Measurements from ENCODE around the gene MLF2. TPM values are rescaled to one million over a fixed set of nuclear protein-coding genes. Genes with fewer than 3 reads are reported as not detected.

Gene MLF2
- polyA plus RNA-seq, 1 donor: 174 TPM

GRCh38 chr12:6778574-6779550, 25.9 kb upstream of the MLF2 start:
- no CpG with 5 or more reads among the region's 35 CpGs for WGBS (ENCODE audit: insufficient coverage, low lambda C conversion rate)
- Histone ChIP-seq H3K27me3 (ENCODE audit: control insufficient read depth, insufficient read depth, low read length) (peaks cover 3% of the 10 kb centered on the region), H3K4me3 (ENCODE audit: low read length) (peak overlapping the region; percentile 31), H3K27ac (ENCODE audit: low read length) (peak overlapping the region; percentile 54), H3K4me1 (ENCODE audit: control insufficient read depth, insufficient read depth, low read length) (peaks cover 49% of the 10 kb centered on the region), H3K9me3 (ENCODE audit: control insufficient read depth, low read depth, low read length) (no peaks in the 10 kb centered on the region), H3K36me3 (ENCODE audit: control insufficient read depth, insufficient read depth, low read length) (no peaks in the 10 kb centered on the region)
- peak; percentile 93 to 94 for DNase-seq

- Histone ChIP-seq H3K27ac (ENCODE audit: low read length) (peak overlapping the region; percentile 21), H3K27me3 (ENCODE audit: control insufficient read depth, insufficient read depth, low read length) (peaks cover 6% of the 10 kb centered on the region), H3K36me3 (ENCODE audit: control insufficient read depth, insufficient read depth, low read length) (no peaks in the 10 kb centered on the region), H3K4me3 (ENCODE audit: low read length) (peak overlapping the region; percentile 31), H3K4me1 (ENCODE audit: control insufficient read depth, insufficient read depth, low read length) (peaks cover 49% of the 10 kb centered on the region), H3K9me3 (ENCODE audit: control insufficient read depth, low read depth, low read length) (no peaks in the 10 kb centered on the region)
- no peak for DNase-seq
- WGBS (ENCODE audit: insufficient coverage, low lambda C conversion rate): 61% methylated on average over 4 of the region's 14 CpGs
Measured at GRCh38 chr12:6778217-6778573, 25.3 kb upstream of the MLF2 start.

- WGBS (ENCODE audit: insufficient coverage, low lambda C conversion rate): no CpG with 5 or more reads among the region's 5 CpGs
- H3K27ac ChIP-seq (ENCODE audit: low read length): no peak overlapping the region
- peaks cover 10% of the 10 kb centered on the region for H3K27me3 ChIP-seq (ENCODE audit: control insufficient read depth, insufficient read depth, low read length)
- H3K4me1 ChIP-seq (ENCODE audit: control insufficient read depth, insufficient read depth, low read length): peaks cover 49% of the 10 kb centered on the region
- no peak for DNase-seq
- no peaks in the 10 kb centered on the region for H3K36me3 ChIP-seq (ENCODE audit: control insufficient read depth, insufficient read depth, low read length)
- H3K9me3 ChIP-seq (ENCODE audit: control insufficient read depth, low read depth, low read length): no peaks in the 10 kb centered on the region
- no peak overlapping the region for H3K4me3 ChIP-seq (ENCODE audit: low read length)
Measured at GRCh38 chr12:6777386-6777785, 24.4 kb upstream of the MLF2 start.

GRCh38 chr12:6775185-6776174, 22.5 kb upstream of the MLF2 start:
- Histone ChIP-seq H3K36me3 (ENCODE audit: control insufficient read depth, insufficient read depth, low read length) (peaks cover 14% of the 10 kb centered on the region), H3K27ac (ENCODE audit: low read length) (no peak overlapping the region), H3K27me3 (ENCODE audit: control insufficient read depth, insufficient read depth, low read length) (peaks cover 10% of the 10 kb centered on the region), H3K9me3 (ENCODE audit: control insufficient read depth, low read depth, low read length) (no peaks in the 10 kb centered on the region), H3K4me3 (ENCODE audit: low read length) (no peak overlapping the region), H3K4me1 (ENCODE audit: control insufficient read depth, insufficient read depth, low read length) (peaks cover 45% of the 10 kb centered on the region)
- DNase-seq: peak in 1 of 2 donors; percentile 32
- 42% methylated on average over 2 of the region's 16 CpGs for WGBS (ENCODE audit: insufficient coverage, low lambda C conversion rate)

- no peak overlapping the region for H3K4me3 ChIP-seq (ENCODE audit: low read length)
- H3K4me1 ChIP-seq (ENCODE audit: control insufficient read depth, insufficient read depth, low read length): peaks cover 37% of the 10 kb centered on the region
- no peak for DNase-seq
- no peaks in the 10 kb centered on the region for H3K9me3 ChIP-seq (ENCODE audit: control insufficient read depth, low read depth, low read length)
- peaks cover 23% of the 10 kb centered on the region for H3K36me3 ChIP-seq (ENCODE audit: control insufficient read depth, insufficient read depth, low read length)
- 100% methylated on average over 1 of the region's 15 CpGs for WGBS (ENCODE audit: insufficient coverage, low lambda C conversion rate)
- peaks cover 10% of the 10 kb centered on the region for H3K27me3 ChIP-seq (ENCODE audit: control insufficient read depth, insufficient read depth, low read length)
- H3K27ac ChIP-seq (ENCODE audit: low read length): no peak overlapping the region
Measured at GRCh38 chr12:6774499-6775062, 21.6 kb upstream of the MLF2 start.

GRCh38 chr12:6773590-6774351, 20.8 kb upstream of the MLF2 start:
- no peaks in the 10 kb centered on the region for H3K9me3 ChIP-seq (ENCODE audit: control insufficient read depth, low read depth, low read length)
- peaks cover 37% of the 10 kb centered on the region for H3K4me1 ChIP-seq (ENCODE audit: control insufficient read depth, insufficient read depth, low read length)
- DNase-seq: no peak
- H3K27ac ChIP-seq (ENCODE audit: low read length): no peak overlapping the region
- peaks cover 26% of the 10 kb centered on the region for H3K36me3 ChIP-seq (ENCODE audit: control insufficient read depth, insufficient read depth, low read length)
- WGBS (ENCODE audit: insufficient coverage, low lambda C conversion rate): no CpG with 5 or more reads among the region's 60 CpGs
- H3K27me3 ChIP-seq (ENCODE audit: control insufficient read depth, insufficient read depth, low read length): peaks cover 10% of the 10 kb centered on the region
- H3K4me3 ChIP-seq (ENCODE audit: low read length): no peak overlapping the region

GRCh38 chr12:6772726-6773589, 20.0 kb upstream of the MLF2 start:
- H3K36me3 ChIP-seq (ENCODE audit: control insufficient read depth, insufficient read depth, low read length): peaks cover 26% of the 10 kb centered on the region
- no peak for DNase-seq
- no CpG with 5 or more reads among the region's 21 CpGs for WGBS (ENCODE audit: insufficient coverage, low lambda C conversion rate)
- H3K4me1 ChIP-seq (ENCODE audit: control insufficient read depth, insufficient read depth, low read length): peaks cover 40% of the 10 kb centered on the region
- H3K27ac ChIP-seq (ENCODE audit: low read length): no peak overlapping the region
- H3K27me3 ChIP-seq (ENCODE audit: control insufficient read depth, insufficient read depth, low read length): peaks cover 10% of the 10 kb centered on the region
- H3K4me3 ChIP-seq (ENCODE audit: low read length): no peak overlapping the region
- H3K9me3 ChIP-seq (ENCODE audit: control insufficient read depth, low read depth, low read length): no peaks in the 10 kb centered on the region

GRCh38 chr12:6772331-6772695, 19.4 kb upstream of the MLF2 start, which contains the start of gene LAG3:
Gene LAG3 (plus strand): TSS chr12:6772520. CDS start chr12:6772853, 333 bp downstream.
- Histone ChIP-seq H3K4me3 (ENCODE audit: low read length) (no peak within 1 kb of the TSS), H3K36me3 (ENCODE audit: control insufficient read depth, insufficient read depth, low read length) (peaks cover 26% of the 10 kb centered on the region), H3K27me3 (ENCODE audit: control insufficient read depth, insufficient read depth, low read length) (peaks cover 10% of the 10 kb centered on the region), H3K4me1 (ENCODE audit: control insufficient read depth, insufficient read depth, low read length) (peaks cover 42% of the 10 kb centered on the region), H3K27ac (ENCODE audit: low read length) (no peak within 1 kb of the TSS), H3K9me3 (ENCODE audit: control insufficient read depth, low read depth, low read length) (no peaks in the 10 kb centered on the region)
- no peak for DNase-seq
- WGBS (ENCODE audit: insufficient coverage, low lambda C conversion rate): 68% methylated on average over 3 of the region's 15 CpGs
